Erythroblast (primary cell): Measurements from ENCODE around the gene SOBP.

Source experiments
- GATA1 ChIP-seq: IDR thresholded peaks from 2 replicates; pipeline ENCODE4 v1.6.1; 2011; ENCODE audit warnings: low read depth, mild to moderate bottlenecking, control low read depth, low read length, moderate library complexity
- POLR2A ChIP-seq: IDR thresholded peaks from 2 replicates; pipeline ENCODE4 v1.6.1; 2011; ENCODE audit warnings: mild to moderate bottlenecking, low read length

DNA sequence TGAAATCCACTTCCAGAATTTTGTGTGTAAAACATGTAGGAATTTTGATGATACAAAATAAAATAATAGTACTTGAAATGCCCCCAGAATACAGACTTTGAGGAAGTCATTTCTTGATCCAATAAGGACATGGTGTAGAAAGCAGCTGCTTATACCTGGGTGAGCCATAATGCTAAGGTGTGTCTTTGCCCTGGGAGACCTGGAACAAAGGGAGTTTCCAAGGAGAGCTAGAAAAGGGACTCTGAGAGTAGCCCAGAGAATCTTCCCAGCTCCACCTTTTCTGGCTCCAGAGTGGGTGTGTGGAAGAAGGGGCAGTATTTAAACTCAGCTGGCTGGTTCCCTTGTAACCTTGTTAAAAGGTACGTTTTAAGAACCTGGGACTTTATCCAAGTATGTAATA lies 77.7 kb downstream of the SOBP start:
- no peak for TF ChIP-seq POLR2A
- no peak for TF ChIP-seq GATA1
